Loucy (cell line): ENCODE data around the gene BHLHE23.

ENCODE experiments used
- EZH2phosphoT487 ChIP-seq: fragments of 200-600 bp; IDR thresholded peaks from 2 replicates; pipeline ENCODE4 v1.6.1; 2018; ENCODE audit warnings: antibody characterized with exemption, mild to moderate bottlenecking, moderate library complexity, borderline replicate concordance
- TF ChIP-seq, protein P1 (sequence below): fragments of 200-600 bp; sonication (generic); conservative IDR thresholded peaks from 2 replicates; pipeline ENCODE4 v1.5.1; 2014; ENCODE audit warnings: mild to moderate bottlenecking, antibody characterized with exemption, low read length

DNA sequence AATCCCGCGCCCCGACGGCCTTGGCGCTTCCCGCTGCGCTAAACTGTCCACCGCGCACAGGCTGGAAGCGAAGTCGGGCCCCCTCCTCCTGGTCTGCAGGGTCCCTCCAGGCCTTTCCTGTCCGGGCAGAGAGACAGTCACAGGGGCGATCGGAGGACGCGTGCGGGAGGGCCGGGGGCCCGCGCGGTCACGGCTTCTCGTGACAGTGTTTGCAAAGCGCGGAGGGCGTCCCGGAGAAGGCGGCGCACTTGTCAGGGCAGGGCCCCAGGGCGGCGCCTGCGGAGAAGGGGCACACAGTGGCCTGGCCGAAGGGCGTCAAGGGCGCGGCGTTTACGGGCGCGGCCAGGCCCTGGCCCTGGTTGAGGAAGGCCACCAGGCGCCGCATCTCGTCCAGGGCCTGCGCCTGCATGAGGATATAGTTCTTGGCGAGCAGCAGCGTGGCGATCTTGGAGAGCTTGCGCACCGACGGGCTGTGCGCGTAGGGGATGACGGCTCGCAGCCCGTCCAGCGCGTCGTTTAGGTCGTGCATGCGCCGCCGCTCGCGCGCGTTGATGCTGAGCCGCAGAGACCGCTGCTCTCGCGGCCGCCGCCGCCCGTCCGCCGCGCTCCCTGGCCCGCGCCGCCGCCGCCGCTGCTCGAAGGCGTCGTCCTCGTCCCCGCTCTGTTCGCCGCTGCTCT lies 763 bp downstream of the BHLHE23 start:
- TF ChIP-seq, protein P1, sequence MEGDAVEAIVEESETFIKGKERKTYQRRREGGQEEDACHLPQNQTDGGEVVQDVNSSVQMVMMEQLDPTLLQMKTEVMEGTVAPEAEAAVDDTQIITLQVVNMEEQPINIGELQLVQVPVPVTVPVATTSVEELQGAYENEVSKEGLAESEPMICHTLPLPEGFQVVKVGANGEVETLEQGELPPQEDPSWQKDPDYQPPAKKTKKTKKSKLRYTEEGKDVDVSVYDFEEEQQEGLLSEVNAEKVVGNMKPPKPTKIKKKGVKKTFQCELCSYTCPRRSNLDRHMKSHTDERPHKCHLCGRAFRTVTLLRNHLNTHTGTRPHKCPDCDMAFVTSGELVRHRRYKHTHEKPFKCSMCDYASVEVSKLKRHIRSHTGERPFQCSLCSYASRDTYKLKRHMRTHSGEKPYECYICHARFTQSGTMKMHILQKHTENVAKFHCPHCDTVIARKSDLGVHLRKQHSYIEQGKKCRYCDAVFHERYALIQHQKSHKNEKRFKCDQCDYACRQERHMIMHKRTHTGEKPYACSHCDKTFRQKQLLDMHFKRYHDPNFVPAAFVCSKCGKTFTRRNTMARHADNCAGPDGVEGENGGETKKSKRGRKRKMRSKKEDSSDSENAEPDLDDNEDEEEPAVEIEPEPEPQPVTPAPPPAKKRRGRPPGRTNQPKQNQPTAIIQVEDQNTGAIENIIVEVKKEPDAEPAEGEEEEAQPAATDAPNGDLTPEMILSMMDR, result no peak
- TF ChIP-seq EZH2phosphoT487, result no peak
